Thyroid gland (tissue), 4 donors: ENCODE measurements around the gene SPTB.

Experiments used
- CTCF ChIP-seq, 6 experiments: fragments of 200-600 bp in 3 of 6; fragments of 450-650 bp in 3 of 6; sonication (generic) in 3 of 6; IDR thresholded peaks; one replicate each; pipeline ENCODE4 v1.5.1; 2016 to 2019; ENCODE audit warnings: antibody characterized with exemption in 6 of 6, mild to moderate bottlenecking in 2 of 6, inconsistent platforms in 1 of 6, moderate library complexity in 1 of 6
- POLR2A ChIP-seq, 2 donors: fragments of 450-650 bp; IDR thresholded peaks; one replicate each; pipeline ENCODE4 v1.6.1; 2017; ENCODE audit warnings: antibody characterized with exemption in 2 of 2, mild to moderate bottlenecking in 2 of 2, moderate library complexity in 1 of 2

GRCh38 chr14:64848239-64848638 lies 31.5 kb downstream of the SPTB start:
- TF ChIP-seq CTCF (IDR thresholded peaks at IDR 0.05): no peak
- no peak for TF ChIP-seq POLR2A (IDR thresholded peaks at IDR 0.05)
